ENCODE results near the gene TANGO2. TPM values are rescaled to one million over a fixed set of nuclear protein-coding genes. Genes with fewer than 3 reads are reported as not detected.

The TANGO2 gene
- total and polyA plus RNA-seq, 2 of the 8 experiments (the other 6 are each of a cell fraction or from before 2014, with no cell fraction given) = 10.1 to 18.4 TPM

DNA sequence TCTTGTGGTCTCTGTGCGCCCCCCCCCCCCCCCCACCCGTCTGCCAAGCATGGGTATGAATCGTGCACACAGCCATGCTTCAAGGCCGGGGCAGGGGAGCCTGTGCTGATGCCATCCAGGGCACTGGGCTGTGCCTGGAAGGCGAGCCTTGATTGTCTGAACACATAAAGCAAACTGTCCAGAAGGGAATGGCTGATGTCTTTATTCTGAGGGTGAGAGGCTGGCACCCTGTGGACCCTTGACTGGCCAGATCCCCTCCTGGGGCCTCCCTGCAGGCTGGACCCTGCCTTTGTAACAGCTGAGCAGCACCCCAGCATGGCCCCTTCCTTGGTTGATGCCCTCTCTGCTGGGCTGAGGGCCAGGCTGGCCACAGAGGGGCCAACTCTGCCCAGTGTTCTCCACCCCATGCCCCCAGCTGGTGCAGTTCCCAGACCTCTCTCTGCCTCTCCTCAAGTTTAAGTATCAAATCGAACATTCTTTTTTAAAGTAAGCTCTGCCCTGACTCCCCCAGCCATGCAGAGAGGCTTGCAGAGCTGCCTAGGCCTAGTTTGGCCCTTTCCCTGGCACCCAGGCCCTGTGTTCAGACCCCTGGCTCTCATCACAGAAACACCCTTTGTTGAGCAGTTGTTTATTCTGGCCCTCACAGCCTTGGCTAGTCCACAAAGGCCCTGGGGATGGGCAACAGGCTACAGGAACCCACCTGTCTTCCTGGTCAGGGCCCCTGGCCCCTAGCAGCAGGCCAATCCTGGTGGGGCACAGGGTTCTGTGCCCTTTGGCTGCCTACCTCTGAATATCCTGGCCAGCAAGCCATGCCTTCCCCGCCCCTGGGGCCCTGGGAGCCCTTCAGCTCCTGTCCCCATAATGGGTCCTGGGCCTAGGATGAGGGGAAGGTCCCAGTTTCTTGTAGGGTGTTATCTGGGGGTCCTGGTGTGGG, 91.0 kb downstream of the TANGO2 start:
- no peaks in the 10 kb centered on the region for H3K4me1 ChIP-seq (replicated peaks in 1 of 4; ENCODE audit: control insufficient read depth in 3 of 4, insufficient read depth in 4 of 4, low read length in 3 of 4)
- H4K5ac ChIP-seq (ENCODE audit: insufficient read length, low read depth, low read length) = no peak overlapping the region
- no peaks in the 10 kb centered on the region; the same call in 1 of the 2 replicates for H3K23me2 ChIP-seq (ENCODE audit: low read depth, low read length)
- peaks cover 37 to 53% (median 50%) of the 10 kb centered on the region in 4 experiments for H3K36me3 ChIP-seq (ENCODE audit: control insufficient read depth in 2 of 4, insufficient read depth in 4 of 4, low read length in 3 of 4)
- whole genome bisulfite sequencing, 2 experiments (ENCODE audit: extremely low coverage in 1 of 2, insufficient coverage in 1 of 2, insufficient read length in 1 of 2, insufficient replicate concordance in 2 of 2, low coverage in 1 of 2, low lambda C conversion rate in 2 of 2, missing lambda C conversion rate in 1 of 2) = 74% methylated on average over 6 of the region's 7 CpGs; no CpG with 5 or more reads in 1 of the 2 experiments
- H3K18ac ChIP-seq (ENCODE audit: extremely low read depth, low read length) = no peak overlapping the region
- H3K4me3 ChIP-seq (ENCODE audit: extremely low read depth in 1 of 4, insufficient read depth in 2 of 4, low read depth in 3 of 4, low read length in 4 of 4) = no peak overlapping the region
- H2AK5ac ChIP-seq (ENCODE audit: low read depth, low read length) = no peak overlapping the region
- no peak overlapping the region for H2AFZ ChIP-seq (ENCODE audit: low read length)
- 0 out of 2 replicates have a peak overlapping the region, but pooled peaks have one; percentile 8 for H3K27ac ChIP-seq (ENCODE audit: low read depth, low read length)
- no peaks in the 10 kb centered on the region for H3K9me3 ChIP-seq (ENCODE audit: insufficient read depth in 2 of 2, low read depth in 1 of 2, low read length in 1 of 2)
- no peak overlapping the region for H3K23ac ChIP-seq (ENCODE audit: insufficient read length)
- ChIA-PET POLR2A (ENCODE audit: partially characterized antibody) (interaction anchor here (0.6 to 22.7 kb wide), 11 partner anchors 9 to 239 kb away, joined by 3 to 598 read pairs (median 8); partner anchors contain the start of genes DGCR8 and ZDHHC8), CTCF (ENCODE audit: partially characterized antibody) (interaction anchor here (0.5 to 3.2 kb wide), 10 partner anchors 9 to 1779 kb away, joined by 3 to 23 read pairs (median 4); no protein-coding TSS in a partner anchor)
- no peak overlapping the region for H3K56ac ChIP-seq (replicated peaks; ENCODE audit: insufficient read length, low read depth, low read length)
- H3K4me2 ChIP-seq (ENCODE audit: insufficient read depth in 1 of 2, low read depth in 2 of 2, low read length in 2 of 2) = no peak overlapping the region
- peaks cover 16 to 29% of the 10 kb centered on the region in 2 experiments for H4K20me1 ChIP-seq (replicated peaks in 1 of 2; ENCODE audit: control insufficient read depth in 1 of 2, insufficient read depth in 2 of 2, low read length in 2 of 2)
- H3K79me2 ChIP-seq (ENCODE audit: control insufficient read depth in 1 of 2, insufficient read depth in 2 of 2, low read length in 2 of 2) = peaks cover 0 to 16% of the 10 kb centered on the region in 2 experiments; a peak in 1 of 4 replicates
- DNase-seq (ENCODE audit: low read depth in 1 of 2, low spot score in 2 of 2) (no peak), FAIRE-seq (no peak)
- no peak overlapping the region for H4K91ac ChIP-seq (replicated peaks; ENCODE audit: insufficient read length, low read length)
- H2BK12ac ChIP-seq (ENCODE audit: low read depth, low read length) = no peak overlapping the region
- no peak overlapping the region for H3K4ac ChIP-seq (replicated peaks; ENCODE audit: insufficient read length, low read depth, low read length)
- no peak overlapping the region for H3K9ac ChIP-seq (replicated peaks in 1 of 4; ENCODE audit: extremely low read depth in 1 of 4, low read depth in 3 of 4, low read length in 3 of 4)
- peak overlapping the region; percentile 12; the same call in 1 of the 2 replicates for H4K8ac ChIP-seq (ENCODE audit: extremely low read depth, insufficient read depth, low read length)
- peaks cover 6% of the 10 kb centered on the region; the same call in 1 of the 2 replicates for H3K79me1 ChIP-seq (ENCODE audit: low read depth, low read length)
- no peak overlapping the region for H2BK5ac ChIP-seq (ENCODE audit: low read depth, low read length)
- no peak overlapping the region for H3K14ac ChIP-seq (ENCODE audit: insufficient read length)
- no peak overlapping the region for H2BK120ac ChIP-seq (replicated peaks; ENCODE audit: low read depth, low read length)
- TF ChIP-seq POLR2AphosphoS5 (IDR thresholded peaks at IDR 0.05; ENCODE audit: low read depth, low read length) = peak; percentile 81
- TF ChIP-seq SP1 (IDR thresholded peaks at IDR 0.05; ENCODE audit: low read depth, low read length) = no peak
- peak; percentile 36 to 61; a peak in 2 of 3 replicates for TF ChIP-seq POLR2A (IDR thresholded peaks at IDR 0.05; ENCODE audit: control extremely low read depth in 1 of 2, low read depth in 2 of 2, low read length in 2 of 2)
- no peak for TF ChIP-seq GABPA (IDR thresholded peaks at IDR 0.05; ENCODE audit: borderline replicate concordance, insufficient read depth, low read length)
- H2BK15ac ChIP-seq (ENCODE audit: low read length) = no peak overlapping the region
- H3K27me3 ChIP-seq (replicated peaks in 1 of 4; ENCODE audit: control insufficient read depth in 3 of 4, extremely low read depth in 1 of 4, insufficient read depth in 3 of 4, low read length in 3 of 4) = no peaks in the 10 kb centered on the region
- no peak overlapping the region for H2BK20ac ChIP-seq (ENCODE audit: low read length)

All from H1 (cell line).